Measurements from ENCODE around the gene CLDN1.

CLDN1 gene

DNA sequence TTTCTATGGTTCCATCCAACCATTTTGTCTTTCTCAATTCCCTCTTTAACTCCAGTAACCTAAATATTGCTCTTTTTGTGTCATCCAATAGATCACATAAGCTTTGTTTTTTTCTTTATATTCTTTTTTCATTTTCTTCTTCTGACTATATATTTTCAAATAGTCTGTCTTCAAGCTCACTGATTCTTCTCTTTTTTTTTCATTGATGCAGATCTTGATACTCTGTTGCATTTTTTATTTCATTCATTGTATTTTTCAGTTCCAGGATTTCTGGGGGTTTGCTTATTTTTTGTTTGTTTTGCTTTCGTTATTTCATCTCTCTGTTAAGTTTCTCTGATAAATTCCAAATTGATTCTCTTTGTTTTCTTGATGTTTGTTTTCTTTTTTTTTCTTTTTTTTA lies 36.2 kb downstream of the CLDN1 start:
- TF ChIP-seq EZH2phosphoT487 (IDR thresholded peaks at IDR 0.05; ENCODE audit: borderline replicate concordance): no peak
- TF ChIP-seq, protein P1, sequence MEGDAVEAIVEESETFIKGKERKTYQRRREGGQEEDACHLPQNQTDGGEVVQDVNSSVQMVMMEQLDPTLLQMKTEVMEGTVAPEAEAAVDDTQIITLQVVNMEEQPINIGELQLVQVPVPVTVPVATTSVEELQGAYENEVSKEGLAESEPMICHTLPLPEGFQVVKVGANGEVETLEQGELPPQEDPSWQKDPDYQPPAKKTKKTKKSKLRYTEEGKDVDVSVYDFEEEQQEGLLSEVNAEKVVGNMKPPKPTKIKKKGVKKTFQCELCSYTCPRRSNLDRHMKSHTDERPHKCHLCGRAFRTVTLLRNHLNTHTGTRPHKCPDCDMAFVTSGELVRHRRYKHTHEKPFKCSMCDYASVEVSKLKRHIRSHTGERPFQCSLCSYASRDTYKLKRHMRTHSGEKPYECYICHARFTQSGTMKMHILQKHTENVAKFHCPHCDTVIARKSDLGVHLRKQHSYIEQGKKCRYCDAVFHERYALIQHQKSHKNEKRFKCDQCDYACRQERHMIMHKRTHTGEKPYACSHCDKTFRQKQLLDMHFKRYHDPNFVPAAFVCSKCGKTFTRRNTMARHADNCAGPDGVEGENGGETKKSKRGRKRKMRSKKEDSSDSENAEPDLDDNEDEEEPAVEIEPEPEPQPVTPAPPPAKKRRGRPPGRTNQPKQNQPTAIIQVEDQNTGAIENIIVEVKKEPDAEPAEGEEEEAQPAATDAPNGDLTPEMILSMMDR (conservative IDR thresholded peaks at IDR 0.05; ENCODE audit: low read length): no peak
- Histone ChIP-seq H3K4me3 (ENCODE audit: low read length, poor library complexity, severe bottlenecking) (no peak overlapping the region), H3K9ac (ENCODE audit: low read depth, low read length, poor library complexity, severe bottlenecking) (no peak overlapping the region), H3K9me3 (ENCODE audit: insufficient read depth, low read depth, low read length) (no peaks in the 10 kb centered on the region; the same call in 1 of the 2 replicates), H3K27me3 (ENCODE audit: insufficient read depth, low read length, poor library complexity, severe bottlenecking) (no peaks in the 10 kb centered on the region), H4K20me1 (ENCODE audit: insufficient read depth, low read length, poor library complexity, severe bottlenecking) (no peaks in the 10 kb centered on the region), H3F3A (ENCODE audit: low read depth) (no peaks in the 10 kb centered on the region), H3K4me2 (ENCODE audit: low read depth, low read length, poor library complexity, severe bottlenecking) (no peak overlapping the region), H3K36me3 (ENCODE audit: insufficient read depth, low read length) (no peaks in the 10 kb centered on the region), H3K4me1 (ENCODE audit: insufficient read depth, low read length, poor library complexity, severe bottlenecking) (no peaks in the 10 kb centered on the region), H3K9me2 (replicated peaks; ENCODE audit: low read depth, low read length) (no peaks in the 10 kb centered on the region), H2AFZ (ENCODE audit: low read length) (no peak overlapping the region), H3K79me2 (ENCODE audit: insufficient read depth, low read length) (no peaks in the 10 kb centered on the region)

DNA sequence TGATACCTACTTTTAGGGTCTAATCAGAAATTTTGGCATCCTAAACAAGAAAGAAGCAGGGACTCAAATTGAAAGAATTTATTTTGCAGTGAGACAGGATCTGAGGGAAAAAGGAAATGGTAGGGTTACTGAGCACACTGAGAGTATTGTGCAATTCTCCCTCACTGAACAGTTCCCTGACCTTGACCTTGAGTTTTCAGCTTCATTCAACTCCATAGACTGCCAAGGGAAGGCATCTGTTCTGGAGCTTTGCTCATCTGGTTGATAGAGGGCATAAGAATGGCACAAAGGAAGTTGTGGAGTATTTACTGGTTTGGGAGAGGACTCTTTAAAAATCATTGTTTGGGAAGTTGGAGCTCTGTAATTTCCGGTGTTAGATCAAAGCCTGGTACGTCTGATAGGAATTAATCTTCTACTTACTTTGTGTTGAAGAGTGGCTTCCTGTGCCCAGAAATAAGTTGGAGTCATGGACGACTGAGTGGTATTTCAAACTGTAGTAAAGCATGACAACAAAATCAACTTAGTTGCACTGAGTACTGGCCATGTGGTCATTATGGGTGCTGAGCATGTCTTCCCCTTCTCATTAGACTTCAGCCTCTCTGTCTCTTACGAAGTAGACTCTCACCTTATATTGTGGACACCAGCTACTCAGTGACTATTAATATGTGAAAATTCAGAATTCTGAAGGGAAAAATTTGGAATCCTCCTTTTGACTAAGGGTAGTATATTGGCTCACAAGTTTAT lies 40.8 kb downstream of the CLDN1 start:
- H3K36me3 ChIP-seq (ENCODE audit: insufficient read depth, low read length): no peaks in the 10 kb centered on the region
- H3K4me1 ChIP-seq (ENCODE audit: insufficient read depth, low read length, poor library complexity, severe bottlenecking): no peaks in the 10 kb centered on the region
- H3K9ac ChIP-seq (ENCODE audit: low read depth, low read length, poor library complexity, severe bottlenecking): no peak overlapping the region
- no peaks in the 10 kb centered on the region for H3K9me2 ChIP-seq (replicated peaks; ENCODE audit: low read depth, low read length)
- TF ChIP-seq EZH2phosphoT487 (IDR thresholded peaks at IDR 0.05; ENCODE audit: borderline replicate concordance): no peak
- TF ChIP-seq, protein P1 (conservative IDR thresholded peaks at IDR 0.05; ENCODE audit: low read length): no peak
- H3K27me3 ChIP-seq (ENCODE audit: insufficient read depth, low read length, poor library complexity, severe bottlenecking): no peaks in the 10 kb centered on the region
- H3K4me2 ChIP-seq (ENCODE audit: low read depth, low read length, poor library complexity, severe bottlenecking): no peak overlapping the region
- H3K4me3 ChIP-seq (ENCODE audit: low read length, poor library complexity, severe bottlenecking): no peak overlapping the region
- no peaks in the 10 kb centered on the region for H4K20me1 ChIP-seq (ENCODE audit: insufficient read depth, low read length, poor library complexity, severe bottlenecking)
- H3K79me2 ChIP-seq (ENCODE audit: insufficient read depth, low read length): no peaks in the 10 kb centered on the region
- H2AFZ ChIP-seq (ENCODE audit: low read length): no peak overlapping the region
- H3F3A ChIP-seq (ENCODE audit: low read depth): no peaks in the 10 kb centered on the region
- no peaks in the 10 kb centered on the region; the same call in 1 of the 2 replicates for H3K9me3 ChIP-seq (ENCODE audit: insufficient read depth, low read depth, low read length)

DNA sequence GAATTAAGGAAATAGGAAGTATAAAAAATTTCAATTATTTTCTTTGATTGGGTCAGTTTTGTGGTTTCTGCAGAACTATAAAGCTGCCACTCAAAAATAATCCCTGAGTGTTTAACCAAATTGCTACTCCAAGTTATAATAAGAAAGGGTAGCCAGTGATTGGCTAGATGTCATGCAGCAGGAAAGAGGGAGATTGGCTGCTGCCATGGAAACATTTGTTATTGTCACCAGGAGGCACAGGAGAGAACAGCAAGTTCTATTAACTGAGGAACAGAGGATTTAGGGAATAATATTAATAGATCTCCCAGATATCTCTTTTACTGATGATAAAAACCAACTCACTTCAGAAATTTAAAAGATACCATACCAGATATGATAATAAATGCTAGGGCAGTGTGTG lies 42.6 kb downstream of the CLDN1 start:
- Histone ChIP-seq H4K20me1 (ENCODE audit: insufficient read depth, low read length, poor library complexity, severe bottlenecking) (no peaks in the 10 kb centered on the region), H3K27me3 (ENCODE audit: insufficient read depth, low read length, poor library complexity, severe bottlenecking) (no peaks in the 10 kb centered on the region), H3K4me3 (ENCODE audit: low read length, poor library complexity, severe bottlenecking) (no peak overlapping the region), H3K36me3 (ENCODE audit: insufficient read depth, low read length) (no peaks in the 10 kb centered on the region), H3F3A (ENCODE audit: low read depth) (no peaks in the 10 kb centered on the region), H3K79me2 (ENCODE audit: insufficient read depth, low read length) (no peaks in the 10 kb centered on the region), H3K9me2 (replicated peaks; ENCODE audit: low read depth, low read length) (no peaks in the 10 kb centered on the region), H3K9me3 (ENCODE audit: insufficient read depth, low read depth, low read length) (no peaks in the 10 kb centered on the region), H3K9ac (ENCODE audit: low read depth, low read length, poor library complexity, severe bottlenecking) (no peak overlapping the region), H2AFZ (ENCODE audit: low read length) (no peak overlapping the region), H3K4me2 (ENCODE audit: low read depth, low read length, poor library complexity, severe bottlenecking) (no peak overlapping the region), H3K4me1 (ENCODE audit: insufficient read depth, low read length, poor library complexity, severe bottlenecking) (no peaks in the 10 kb centered on the region)
- TF ChIP-seq EZH2phosphoT487 (IDR thresholded peaks at IDR 0.05; ENCODE audit: borderline replicate concordance): no peak
- TF ChIP-seq, protein P1 (conservative IDR thresholded peaks at IDR 0.05; ENCODE audit: low read length): no peak

All from Loucy (cell line).